Activated CD8-positive, alpha-beta T cell treated with anti-CD3 and anti-CD28 coated beads for 36 hours (primary cell): ENCODE results near the gene SNPH. TPM values are rescaled to one million over a fixed set of nuclear protein-coding genes. Genes with fewer than 3 reads are reported as not detected.
A peak's percentile ranks its signal among the peaks of the same experiment; 100 is the strongest.

ENCODE experiments used
- ATAC-seq: fragments of 200-7000 bp; cut with Tn5 transposase; one replicate; pipeline ENCODE4 v1.10.0; 2021; ENCODE audit warnings: mild to moderate bottlenecking, moderate library complexity
- CTCF ChIA-PET: fragments of 350-600 bp; sonication (Branson Sonifier 250); formaldehyde crosslinking; loops from one replicate; lab custom pipeline; 2021; ENCODE audit warnings: antibody characterized with exemption; lab: Charles Lee
- POLR2A ChIA-PET: fragments of 350-600 bp; sonication (Branson Sonifier 250); formaldehyde crosslinking; loops from one replicate; lab custom pipeline; 2021; ENCODE audit warnings: antibody characterized with exemption; lab: Charles Lee
- DNase-seq: peaks from one replicate; pipeline ENCODE4 v3.0.0-alpha.2; 2020
- H3K27ac Mint-ChIP-seq: one replicate; pipeline ENCODE4 v1.8.0; 2021; ENCODE audit warnings: mild to moderate bottlenecking, mixed read lengths
- H3K27me3 Mint-ChIP-seq: one replicate; pipeline ENCODE4 v1.8.0; 2021; ENCODE audit warnings: mixed read lengths
- H3K36me3 Mint-ChIP-seq: one replicate; pipeline ENCODE4 v1.8.0; 2021; ENCODE audit warnings: low read depth, mixed read lengths
- H3K4me1 Mint-ChIP-seq: one replicate; pipeline ENCODE4 v1.8.0; 2021; ENCODE audit warnings: low read depth, mixed read lengths
- H3K4me3 Mint-ChIP-seq: one replicate; pipeline ENCODE4 v1.8.0; 2021; ENCODE audit warnings: mild to moderate bottlenecking, moderate library complexity, mixed read lengths
- H3K9me3 Mint-ChIP-seq: one replicate; pipeline ENCODE4 v1.8.0; 2021; ENCODE audit warnings: mixed read lengths
- CTCF ChIP-seq: fragments of 200-600 bp; IDR thresholded peaks from one replicate; pipeline ENCODE4 v1.8.0; 2022; ENCODE audit warnings: antibody characterized with exemption, mild to moderate bottlenecking
- intact Hi-C: fragments of 100-400 bp; cut with micrococcal nuclease; formaldehyde crosslinking; loops from one replicate; pipeline ENCODE4 v1.10.0; 2022
- total RNA-seq, 2 experiments: library from RNA; stranded (reverse); gene quantifications; one replicate each; pipeline ENCODE4 v1.2.3, GENCODE V29; 2021

Gene SNPH
- total RNA-seq, 2 experiments from 2014 or later, result 3.7 to 4.1 TPM

GRCh38 chr20:1225783-1226654 is 40.1 kb upstream of the SNPH start, which contains the start of gene RAD21L1:
TSS of gene RAD21L1 (plus strand) at chr20:1226044. CDS start at chr20:1228454, 2,410 bp downstream.
- Mint-ChIP-seq H3K9me3 (peaks cover 5% of the 10 kb centered on the region), H3K27ac (peak within 1 kb of the TSS; percentile 68), H3K36me3 (no peaks in the 10 kb centered on the region), H3K4me3 (peak within 1 kb of the TSS; percentile 80), H3K27me3 (peaks cover 15% of the 10 kb centered on the region), H3K4me1 (no peaks in the 10 kb centered on the region)
- POLR2A ChIA-PET, result interaction anchor here (1.1 to 1.3 kb wide), 2 partner anchors 9 to 40 kb away, joined by 4 read pairs; partner anchors contain the start of gene SNPH
- TF ChIP-seq CTCF, result no peak
- intact Hi-C loops, result no loop called here
- peak; percentile 82 for DNase-seq
- CTCF ChIA-PET, result interaction anchor here (0.8 to 2.2 kb wide), 4 partner anchors 12 to 211 kb away, joined by 3 to 13 read pairs (median 6); no protein-coding TSS in a partner anchor
- ATAC-seq, result peak; percentile 92

GRCh38 chr20:1229541-1229940 is 36.6 kb upstream of the SNPH start:
- Mint-ChIP-seq H3K9me3 (no peaks in the 10 kb centered on the region), H3K4me1 (no peaks in the 10 kb centered on the region), H3K27ac (no peak overlapping the region), H3K27me3 (peaks cover 17% of the 10 kb centered on the region), H3K36me3 (no peaks in the 10 kb centered on the region), H3K4me3 (no peak overlapping the region)
- DNase-seq (no peak), ATAC-seq (no peak)
- POLR2A ChIA-PET, result no interaction called here
- TF ChIP-seq CTCF, result no peak
- intact Hi-C loops, result no loop called here
- CTCF ChIA-PET, result no interaction called here

GRCh38 chr20:1232286-1233111 is 33.6 kb upstream of the SNPH start:
- intact Hi-C loops, result no loop called here
- peaks cover 11% of the 10 kb centered on the region for H3K27me3 Mint-ChIP-seq
- no peak overlapping the region for H3K27ac Mint-ChIP-seq
- TF ChIP-seq CTCF, result no peak
- no peaks in the 10 kb centered on the region for H3K4me1 Mint-ChIP-seq
- no peaks in the 10 kb centered on the region for H3K9me3 Mint-ChIP-seq
- no peak for DNase-seq
- ChIA-PET POLR2A (interaction anchor here (0.6 kb wide), 1 partner anchor 112 kb away, joined by 4 read pairs; no protein-coding TSS in a partner anchor), CTCF (no interaction called here)
- no peaks in the 10 kb centered on the region for H3K36me3 Mint-ChIP-seq
- ATAC-seq, result peak; percentile 55
- no peak overlapping the region for H3K4me3 Mint-ChIP-seq

- ChIA-PET POLR2A (no interaction called here), CTCF (interaction anchor here (0.9 to 1.4 kb wide), 3 partner anchors 13 to 132 kb away, joined by 3 to 4 read pairs (median 3); no protein-coding TSS in a partner anchor)
- intact Hi-C loops, result no loop called here
- no peak for DNase-seq
- no peaks in the 10 kb centered on the region for H3K9me3 Mint-ChIP-seq
- no peak overlapping the region for H3K4me3 Mint-ChIP-seq
- H3K27ac Mint-ChIP-seq, result no peak overlapping the region
- ATAC-seq, result no peak
- no peaks in the 10 kb centered on the region for H3K36me3 Mint-ChIP-seq
- H3K27me3 Mint-ChIP-seq, result peaks cover 6% of the 10 kb centered on the region
- peaks cover 5% of the 10 kb centered on the region for H3K4me1 Mint-ChIP-seq
- no peak for TF ChIP-seq CTCF
These were observed 25.5 kb upstream of the SNPH start for GRCh38 chr20:1240549-1240948.
